Fibroblast of skin of right biceps (primary cell): ENCODE data around the gene IFNA8.
A peak's percentile ranks its signal among the peaks of the same experiment; 100 is the strongest.
"Not testable (repeated sequence)": the region's sequence is repeated elsewhere in the genome, so short reads cannot be mapped to it uniquely, and the experiment has no call there.

ENCODE experiments used
- DNase-seq: peaks from one replicate; pipeline ENCODE4 v3.0.0-alpha.2; 2013

IFNA8 gene

GRCh38 chr9:21429191-21429590 lies 20.3 kb downstream of the IFNA8 start:
- no peak for DNase-seq

DNA sequence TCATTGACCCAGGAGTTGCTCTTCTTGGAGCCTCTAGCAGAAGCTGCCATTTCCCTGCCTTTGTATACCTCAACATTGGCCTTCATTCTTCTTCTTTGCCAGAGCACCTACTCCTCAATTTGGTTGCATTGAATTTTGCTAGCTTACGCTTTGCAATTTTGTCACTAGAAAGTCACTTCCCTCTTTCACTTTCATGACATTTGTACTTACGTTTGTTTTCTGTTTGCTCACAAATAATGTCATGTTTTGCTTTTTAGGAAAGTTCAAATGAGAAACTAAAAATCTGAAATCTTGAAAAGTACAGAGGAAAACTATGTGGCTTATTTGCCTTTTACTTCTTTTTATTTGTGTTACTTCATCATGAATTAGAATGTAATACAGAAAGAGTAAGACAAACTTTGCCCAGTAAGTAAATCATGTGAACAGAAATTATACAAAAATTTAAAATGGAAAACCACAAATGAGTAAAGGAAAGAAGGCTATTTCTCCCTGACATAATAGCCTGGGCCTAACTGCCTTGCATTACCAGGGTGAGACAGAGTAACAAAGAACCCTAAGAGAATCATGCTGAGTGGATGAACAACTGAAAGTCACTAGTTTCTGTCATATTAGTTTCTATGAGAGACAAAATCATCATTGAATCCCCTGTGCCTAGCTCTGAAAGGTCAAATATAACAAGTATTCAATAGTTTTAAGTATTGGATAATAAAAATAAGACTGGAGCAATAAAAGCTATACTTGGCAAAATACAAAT lies 23.9 kb downstream of the IFNA8 start:
- no peak for DNase-seq

DNA sequence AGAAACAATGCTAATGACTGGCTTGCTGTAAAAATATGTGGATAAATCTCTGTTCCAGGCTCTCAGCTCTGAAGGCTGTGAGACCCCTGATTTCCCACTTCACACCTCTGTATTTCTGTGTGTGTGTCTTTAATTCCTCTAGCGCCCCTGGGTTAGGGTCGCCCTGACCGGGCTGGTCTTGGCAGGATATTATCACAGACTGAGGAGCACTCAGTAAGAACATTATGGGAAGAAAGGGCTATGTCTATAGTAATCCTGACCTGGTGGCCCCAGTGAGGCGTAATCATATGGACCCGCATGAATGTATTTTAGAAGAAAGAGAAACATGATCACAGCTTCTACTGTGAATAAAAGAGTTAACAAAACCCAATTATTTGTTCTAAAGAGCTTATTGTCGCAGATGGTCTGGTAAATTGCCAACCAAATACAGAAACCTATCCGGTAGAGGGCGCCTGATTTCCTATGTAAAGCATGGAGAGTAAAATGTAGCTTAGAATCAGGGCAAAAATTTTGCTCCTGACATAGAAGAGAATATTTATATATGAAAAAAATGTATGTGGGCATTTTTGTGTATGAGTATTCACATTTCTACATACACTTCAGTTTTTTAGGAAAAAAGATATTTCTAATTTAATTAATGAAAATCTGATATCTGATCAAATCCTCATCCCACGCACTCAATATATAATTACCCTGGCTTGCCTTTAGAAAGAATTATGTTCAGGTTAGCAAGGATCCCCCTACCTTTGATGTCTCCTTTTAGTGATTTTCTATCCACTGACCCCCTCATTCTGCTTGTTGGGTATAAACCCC lies 25.5 kb downstream of the IFNA8 start:
- peak; percentile 67 for DNase-seq

DNA sequence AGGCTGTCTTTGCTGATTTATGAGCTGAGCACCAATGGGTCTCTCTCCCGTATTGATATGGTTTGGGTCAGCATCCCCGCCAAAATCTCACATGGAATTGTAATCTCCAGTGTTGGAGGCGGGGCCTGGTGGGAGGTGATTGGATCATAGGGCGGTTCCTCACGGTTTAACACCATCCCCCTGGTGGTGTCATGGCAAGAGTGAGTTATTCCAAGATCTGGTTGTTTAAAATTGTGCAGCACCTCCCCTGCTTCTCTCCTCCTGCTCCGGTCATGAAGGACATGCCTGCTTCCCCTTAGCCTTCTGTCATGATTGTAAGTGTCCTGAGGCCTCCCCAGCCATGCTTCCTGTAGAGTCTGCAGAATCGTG lies 26.1 kb downstream of the IFNA8 start:
- not testable (repeated sequence) for DNase-seq

GRCh38 chr9:21440139-21440538 lies 31.2 kb downstream of the IFNA8 start, which contains the start of gene IFNA1:
TSS of gene IFNA1 (plus strand) at chr9:21440439. CDS start at chr9:21440508, 69 bp downstream.
- no peak for DNase-seq

DNA sequence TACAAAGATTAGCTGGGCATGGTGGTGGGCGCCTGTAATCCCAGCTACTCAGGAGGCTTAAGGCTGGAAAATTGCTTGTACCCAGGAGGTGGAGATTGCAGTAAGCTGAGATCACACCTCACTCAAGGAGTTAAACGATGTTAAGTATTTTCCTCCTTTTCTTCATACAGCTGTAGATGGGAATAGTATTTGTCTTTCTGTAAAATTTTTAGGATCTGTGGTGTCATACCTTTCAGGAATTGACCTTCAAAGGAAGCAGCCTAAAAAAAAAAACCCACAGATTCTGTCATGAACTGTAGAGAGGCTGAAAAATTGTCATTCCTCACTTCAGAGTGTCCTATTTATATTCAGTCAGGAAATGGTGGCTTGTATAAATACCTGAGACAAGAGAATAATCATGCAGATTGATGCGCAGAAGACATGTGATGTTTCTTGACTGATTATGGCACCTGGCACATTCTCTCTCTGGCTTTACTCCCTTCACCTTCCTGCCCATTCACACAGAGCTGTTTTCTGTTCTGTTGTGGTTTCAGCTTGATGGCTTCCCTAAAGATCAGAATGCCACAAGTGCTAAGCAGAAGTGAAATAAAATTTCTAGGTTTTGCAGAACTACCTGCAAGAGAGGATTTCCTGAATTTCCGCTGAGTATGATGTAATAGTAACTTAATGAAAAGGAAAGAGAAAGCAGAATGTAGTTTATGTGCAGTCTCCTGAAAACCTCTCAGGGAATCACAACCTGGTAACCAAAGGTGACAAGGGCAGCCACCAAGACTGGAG lies 35.1 kb downstream of the IFNA8 start:
- no peak for DNase-seq

GRCh38 chr9:21449312-21449711 lies 40.4 kb downstream of the IFNA8 start:
- DNase-seq: peak; percentile 7

GRCh38 chr9:21450733-21451394 lies 41.9 kb downstream of the IFNA8 start:
- peak; percentile 47 for DNase-seq

GRCh38 chr9:21452681-21453080 lies 43.8 kb downstream of the IFNA8 start:
- no peak for DNase-seq

DNA sequence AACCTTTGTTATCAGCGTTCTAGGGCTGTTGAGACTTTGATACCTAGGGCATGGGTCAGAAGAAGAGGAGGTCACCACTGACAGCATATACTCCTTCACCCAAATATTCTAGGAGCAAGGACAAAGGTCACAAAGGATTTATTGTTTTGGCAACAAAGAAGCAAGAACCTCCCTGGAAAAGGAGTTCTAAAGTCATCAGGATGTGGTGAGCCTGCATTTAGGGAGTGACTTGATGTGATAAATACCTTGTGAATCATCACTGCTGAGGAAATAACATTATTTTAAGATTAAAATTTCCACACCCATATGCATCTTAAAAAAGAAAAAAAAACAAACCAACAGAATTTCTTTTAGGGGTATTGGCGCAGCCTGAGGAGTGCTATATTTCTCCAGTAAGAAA lies 45.2 kb downstream of the IFNA8 start:
- DNase-seq: peak; percentile 53

DNA sequence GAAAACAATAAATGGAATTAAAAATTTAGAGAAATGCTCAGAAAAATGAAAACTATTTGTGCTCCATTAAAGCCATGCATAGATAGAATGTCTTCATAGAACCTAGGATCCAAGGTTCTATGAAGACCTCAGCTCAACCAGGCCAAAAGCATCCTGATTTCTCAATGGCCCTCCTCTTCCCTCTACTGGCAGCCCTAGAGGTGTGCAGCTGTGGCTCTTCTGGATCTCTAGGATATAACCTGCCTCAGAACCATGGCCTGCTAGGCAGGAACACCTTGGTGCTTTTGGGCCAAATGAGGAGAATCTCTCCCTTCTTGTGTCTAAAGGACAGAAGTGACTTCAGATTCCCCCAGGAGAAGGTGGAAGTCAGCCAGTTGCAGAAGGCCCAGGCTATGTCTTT lies 46.4 kb downstream of the IFNA8 start:
- peak; percentile 36 for DNase-seq
